Panc1 (cell line): ENCODE results near the gene CYB561D1.

Experiments
- CTCF ChIP-seq: fragments of 450-650 bp; IDR thresholded peaks from 2 replicates; pipeline ENCODE4 v1.5.1; 2017; ENCODE audit warnings: mild to moderate bottlenecking
- POLR2AphosphoS5 ChIP-seq: IDR thresholded peaks from 2 replicates; pipeline ENCODE4 v1.6.1; 2012; ENCODE audit warnings: mild to moderate bottlenecking, low read depth, low read length, moderate library complexity
- REST ChIP-seq, 2 experiments: IDR thresholded peaks; 2 replicates each; pipeline ENCODE4 v1.6.1; 2011 to 2012; ENCODE audit warnings: low read depth in 2 of 2, control low read depth in 1 of 2, low read length in 1 of 2, mild to moderate bottlenecking in 1 of 2, moderate library complexity in 1 of 2; ENCODE audit not compliant: insufficient read depth in 1 of 2
- SIN3A ChIP-seq: IDR thresholded peaks from 2 replicates; pipeline ENCODE4 v1.6.1; 2012; ENCODE audit warnings: low read depth, mild to moderate bottlenecking, low read length, moderate library complexity, borderline replicate concordance; ENCODE audit not compliant: insufficient read depth

GRCh38 chr1:109517337-109517736, 23.4 kb downstream of the CYB561D1 start:
- TF ChIP-seq REST (IDR thresholded peaks at IDR 0.05; ENCODE audit: insufficient read depth in 1 of 2, low read depth in 2 of 2, low read length in 1 of 2) (no peak), CTCF (no peak), POLR2AphosphoS5 (no peak), SIN3A (no peak)
